Ishikawa (cell line): Measurements from ENCODE around the gene DYRK4.
A peak's percentile ranks its signal among the peaks of the same experiment; 100 is the strongest.

Experiments
- CEBPB ChIP-seq: IDR thresholded peaks from 2 replicates; pipeline ENCODE4 v1.6.1; 2012
- CREB1 ChIP-seq: IDR thresholded peaks from 2 replicates; pipeline ENCODE4 v1.6.1; 2012; ENCODE audit warnings: low read depth
- EP300 ChIP-seq: IDR thresholded peaks from 2 replicates; pipeline ENCODE4 v1.6.1; 2012; ENCODE audit warnings: borderline replicate concordance
- FOXM1 ChIP-seq: IDR thresholded peaks from 2 replicates; pipeline ENCODE4 v1.6.1; 2012; ENCODE audit warnings: low read depth, borderline replicate concordance
- MAX ChIP-seq: IDR thresholded peaks from 2 replicates; pipeline ENCODE4 v1.6.1; 2012
- NFIC ChIP-seq: IDR thresholded peaks from 2 replicates; pipeline ENCODE4 v1.6.1; 2012
- RAD21 ChIP-seq: IDR thresholded peaks from 2 replicates; pipeline ENCODE4 v1.6.1; 2012; ENCODE audit warnings: low read depth
- REST ChIP-seq: IDR thresholded peaks from 2 replicates; pipeline ENCODE4 v1.6.1; 2012; ENCODE audit warnings: low read depth, mild to moderate bottlenecking
- TAF1 ChIP-seq: IDR thresholded peaks from 2 replicates; pipeline ENCODE4 v1.6.1; 2012; ENCODE audit warnings: low read depth, mild to moderate bottlenecking
- TCF12 ChIP-seq: IDR thresholded peaks from 2 replicates; pipeline ENCODE4 v1.6.1; 2012; ENCODE audit warnings: low read depth
- TEAD4 ChIP-seq: IDR thresholded peaks from 2 replicates; pipeline ENCODE4 v1.6.1; 2012
- YY1 ChIP-seq: IDR thresholded peaks from 2 replicates; pipeline ENCODE4 v1.6.1; 2012; ENCODE audit warnings: low read depth
- ZBTB7A ChIP-seq: IDR thresholded peaks from 2 replicates; pipeline ENCODE4 v1.6.1; 2012; ENCODE audit warnings: low read depth
- TF ChIP-seq, protein P1 (sequence below): IDR thresholded peaks from 2 replicates; pipeline ENCODE4 v1.6.1; 2012

The DYRK4 gene, protein sequence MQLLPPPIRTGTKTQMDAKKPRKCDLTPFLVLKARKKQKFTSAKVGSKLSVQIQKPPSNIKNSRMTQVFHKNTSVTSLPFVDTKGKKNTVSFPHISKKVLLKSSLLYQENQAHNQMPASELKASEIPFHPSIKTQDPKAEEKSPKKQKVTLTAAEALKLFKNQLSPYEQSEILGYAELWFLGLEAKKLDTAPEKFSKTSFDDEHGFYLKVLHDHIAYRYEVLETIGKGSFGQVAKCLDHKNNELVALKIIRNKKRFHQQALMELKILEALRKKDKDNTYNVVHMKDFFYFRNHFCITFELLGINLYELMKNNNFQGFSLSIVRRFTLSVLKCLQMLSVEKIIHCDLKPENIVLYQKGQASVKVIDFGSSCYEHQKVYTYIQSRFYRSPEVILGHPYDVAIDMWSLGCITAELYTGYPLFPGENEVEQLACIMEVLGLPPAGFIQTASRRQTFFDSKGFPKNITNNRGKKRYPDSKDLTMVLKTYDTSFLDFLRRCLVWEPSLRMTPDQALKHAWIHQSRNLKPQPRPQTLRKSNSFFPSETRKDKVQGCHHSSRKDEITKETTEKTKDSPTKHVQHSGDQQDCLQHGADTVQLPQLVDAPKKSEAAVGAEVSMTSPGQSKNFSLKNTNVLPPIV

DNA sequence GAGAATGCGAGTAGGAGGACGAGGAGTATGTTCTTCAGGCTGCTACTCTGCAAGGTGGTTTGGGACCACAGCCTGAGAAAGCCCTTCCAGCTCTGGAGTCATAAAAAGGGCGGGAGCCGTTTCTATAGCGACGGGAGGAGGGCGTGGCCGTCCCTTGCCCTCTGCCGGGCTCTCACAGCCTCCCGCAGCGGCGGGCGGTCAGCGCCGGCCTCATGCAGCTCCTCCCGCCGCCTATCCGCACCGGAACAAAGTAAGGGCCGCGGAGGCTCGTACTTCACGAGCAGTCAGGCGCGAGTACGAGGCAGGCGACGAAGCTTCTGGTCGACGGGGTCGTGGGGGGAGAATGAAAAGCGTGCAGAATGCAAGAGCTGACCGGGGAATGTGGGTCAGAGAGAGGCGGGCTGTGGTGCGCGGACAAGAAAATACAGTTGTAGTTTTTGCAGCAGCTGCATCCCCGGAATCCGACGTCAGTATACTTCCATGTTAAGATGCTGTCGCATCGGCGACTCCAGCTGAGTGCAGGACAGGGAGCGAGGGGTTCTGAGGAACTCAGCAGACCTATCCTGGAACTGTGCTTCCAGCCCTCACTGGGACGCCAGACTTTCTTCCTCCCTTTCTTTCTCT, at the start of gene DYRK4:
DYRK4 (plus strand) TSS at position 175 of the 624 bp plus-strand sequence; CDS start at position 213, 38 bp downstream.
- no peak for TF ChIP-seq NFIC
- TF ChIP-seq ZBTB7A: 0 out of 2 replicates have a peak, but pooled peaks have one; percentile 25
- TF ChIP-seq REST: no peak
- no peak for TF ChIP-seq YY1
- TF ChIP-seq MAX: peak; percentile 97

DNA sequence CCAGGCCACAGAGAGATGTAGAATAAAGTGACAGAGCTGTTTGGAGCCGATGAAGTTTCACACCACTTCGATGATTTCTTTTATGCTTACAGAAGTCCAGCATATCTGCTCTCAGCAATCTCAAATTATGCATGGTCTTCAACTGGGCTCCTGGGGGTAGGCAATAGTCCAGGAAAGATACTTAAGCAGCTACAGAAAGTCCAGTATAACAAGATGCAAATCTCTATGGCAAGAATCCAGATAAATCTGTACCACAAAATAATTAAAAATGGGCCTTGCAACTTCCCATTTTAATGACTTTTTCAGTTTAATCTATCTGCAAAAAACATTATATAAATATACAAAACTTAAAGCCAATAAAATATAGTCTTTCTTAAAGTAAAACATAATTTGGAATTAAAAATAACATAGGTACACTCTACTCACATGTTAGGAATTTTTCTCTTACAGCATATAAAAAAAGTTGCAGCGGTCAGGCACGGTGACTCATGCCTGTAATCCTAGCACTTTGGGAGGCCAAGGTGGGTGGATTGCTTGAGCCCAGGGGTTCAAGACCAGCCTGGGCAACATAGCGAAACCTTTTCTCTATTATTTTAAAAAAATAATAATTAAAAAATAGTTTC, 43.8 kb upstream of the DYRK4 start:
- TF ChIP-seq CREB1: no peak
- 0 out of 2 replicates have a peak, but pooled peaks have one; percentile 10 for TF ChIP-seq TEAD4
- no peak for TF ChIP-seq NFIC
- TF ChIP-seq CEBPB: no peak

DNA sequence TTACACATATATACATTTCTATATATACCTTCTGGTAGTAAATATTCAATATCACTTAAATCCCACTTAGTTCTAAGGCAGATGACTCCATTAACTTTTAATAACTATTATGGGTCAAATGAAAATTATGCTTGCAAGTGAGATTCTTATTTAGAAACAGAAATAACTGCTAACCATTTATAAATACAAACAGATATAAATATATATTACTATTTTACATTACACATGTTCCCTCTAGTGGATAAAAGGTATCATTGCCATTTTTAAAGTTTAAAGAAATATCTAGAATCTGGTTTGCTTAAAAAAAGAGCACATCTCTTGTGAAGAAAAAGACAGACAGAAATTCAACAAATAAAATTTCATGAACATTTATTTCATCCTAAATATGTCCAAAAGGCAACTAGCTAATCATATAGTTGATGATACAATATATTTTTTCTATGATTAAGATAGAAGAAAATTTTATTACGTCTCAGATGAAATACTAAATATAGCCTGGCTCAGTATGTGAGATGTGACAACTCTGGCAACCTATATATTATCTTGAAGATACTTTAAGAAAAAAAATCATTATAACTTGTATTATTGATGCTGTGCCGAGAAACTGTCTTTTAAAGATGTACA, 35.0 kb upstream of the DYRK4 start:
- TF ChIP-seq RAD21 (peak; percentile 24), TAF1 (no peak), EP300 (no peak)
- TF ChIP-seq, protein P1, sequence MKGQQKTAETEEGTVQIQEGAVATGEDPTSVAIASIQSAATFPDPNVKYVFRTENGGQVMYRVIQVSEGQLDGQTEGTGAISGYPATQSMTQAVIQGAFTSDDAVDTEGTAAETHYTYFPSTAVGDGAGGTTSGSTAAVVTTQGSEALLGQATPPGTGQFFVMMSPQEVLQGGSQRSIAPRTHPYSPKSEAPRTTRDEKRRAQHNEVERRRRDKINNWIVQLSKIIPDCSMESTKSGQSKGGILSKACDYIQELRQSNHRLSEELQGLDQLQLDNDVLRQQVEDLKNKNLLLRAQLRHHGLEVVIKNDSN: no peak

- TF ChIP-seq NFIC (no peak), CREB1 (no peak), TAF1 (no peak), ZBTB7A (no peak), TEAD4 (no peak), FOXM1 (no peak), REST (no peak)
- TF ChIP-seq, protein P1: no peak
Measured at GRCh38 chr12:4530160-4530559, 31.8 kb upstream of the DYRK4 start.

GRCh38 chr12:4530982-4531586, 30.9 kb upstream of the DYRK4 start:
- TF ChIP-seq EP300 (no peak), YY1 (no peak), TAF1 (no peak), CEBPB (no peak), TCF12 (no peak), NFIC (no peak), MAX (no peak)
- TF ChIP-seq, protein P1: no peak
